Liver (tissue), 3 donors: ENCODE results near the gene LRRC37A.
"Not testable (repeated sequence)": the region's sequence is repeated elsewhere in the genome, so short reads cannot be mapped to it uniquely, and the experiment has no call there.

Experiments used
- FOXA1 ChIP-seq: IDR thresholded peaks from 2 replicates; pipeline ENCODE4 v1.6.1; 2016; ENCODE audit warnings: antibody characterized with exemption
- GABPA ChIP-seq, 2 donors: IDR thresholded peaks in 1 of 2; conservative IDR thresholded peaks in 1 of 2; 2 replicates each; pipeline ENCODE4 v1.6.1; 2016; ENCODE audit warnings: antibody characterized with exemption in 2 of 2, mild to moderate bottlenecking in 1 of 2, moderate library complexity in 1 of 2
- JUND ChIP-seq, 2 donors: IDR thresholded peaks; 2 replicates each; pipeline ENCODE4 v1.6.1; 2016; ENCODE audit warnings: antibody characterized with exemption in 2 of 2
- MAX ChIP-seq: IDR thresholded peaks from 2 replicates; pipeline ENCODE4 v1.6.1; 2016; ENCODE audit warnings: antibody characterized with exemption
- REST ChIP-seq: IDR thresholded peaks from 2 replicates; pipeline ENCODE4 v1.6.1; 2016; ENCODE audit warnings: antibody characterized with exemption, mild to moderate bottlenecking
- TAF1 ChIP-seq: conservative IDR thresholded peaks from 2 replicates; pipeline ENCODE4 v1.6.1; 2016; ENCODE audit warnings: antibody characterized with exemption, mild to moderate bottlenecking
- YY1 ChIP-seq: IDR thresholded peaks from 2 replicates; pipeline ENCODE4 v1.6.1; 2016; ENCODE audit warnings: antibody characterized with exemption, mild to moderate bottlenecking
- ZBTB33 ChIP-seq: IDR thresholded peaks from 2 replicates; pipeline ENCODE4 v1.6.1; 2016; ENCODE audit warnings: antibody characterized with exemption
- TF ChIP-seq, protein P1 (sequence below): fragments of 150-350 bp; IDR thresholded peaks from 2 replicates; pipeline ENCODE4 v1.5.1; 2017; ENCODE audit warnings: improper control_type of control experiment, low read depth, low read length; ENCODE audit not compliant: missing input control
- donor health status: healthy.
- donor health status: healthy.

DNA sequence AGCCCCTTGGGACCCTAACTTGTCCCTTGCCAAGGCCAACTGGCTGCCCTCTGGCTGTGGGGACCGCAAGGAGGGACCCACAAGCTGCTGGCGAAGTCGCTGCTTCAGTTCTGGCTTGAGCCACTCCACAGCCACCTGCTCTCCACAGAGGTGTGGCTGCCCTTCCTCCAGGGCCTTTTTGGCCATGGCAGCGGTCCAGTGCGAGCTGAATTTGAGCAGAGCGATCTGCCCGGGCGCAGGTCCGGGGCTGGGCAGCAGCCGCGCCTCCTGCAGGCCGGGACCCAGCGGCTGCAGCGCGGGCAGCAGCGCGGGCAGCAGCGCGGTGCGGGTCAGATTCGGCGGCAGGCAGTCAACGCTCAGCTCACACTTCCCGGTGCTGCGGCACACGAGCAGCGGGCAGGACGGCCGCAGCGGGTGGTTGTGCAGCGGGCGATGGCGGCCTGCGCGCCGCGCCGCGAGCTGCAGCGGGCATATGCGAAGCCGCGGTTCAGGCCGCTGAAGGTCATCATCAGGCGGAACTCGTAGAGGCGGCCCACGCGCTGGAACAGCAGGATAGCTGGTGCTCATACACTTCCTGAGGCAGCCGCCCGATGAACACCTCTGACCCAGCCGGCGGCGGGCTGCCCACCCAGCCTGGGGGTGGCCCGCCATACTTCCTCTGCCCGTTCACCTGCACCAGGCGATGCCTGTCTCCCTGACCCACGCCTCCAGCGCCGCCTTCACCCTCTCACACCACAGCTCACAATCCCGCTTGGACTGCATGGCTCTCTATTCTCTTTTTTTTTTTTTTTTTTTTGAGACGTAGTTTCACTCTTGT is 34.9 kb upstream of the LRRC37A start:
- TF ChIP-seq YY1; ZBTB33; REST; GABPA (IDR thresholded peaks at IDR 0.05 in 1 of 2, conservative IDR thresholded peaks at IDR 0.05 in 1 of 2); TAF1; JUND (IDR thresholded peaks at IDR 0.05); MAX; FOXA1: not testable (repeated sequence)
- TF ChIP-seq, protein P1, sequence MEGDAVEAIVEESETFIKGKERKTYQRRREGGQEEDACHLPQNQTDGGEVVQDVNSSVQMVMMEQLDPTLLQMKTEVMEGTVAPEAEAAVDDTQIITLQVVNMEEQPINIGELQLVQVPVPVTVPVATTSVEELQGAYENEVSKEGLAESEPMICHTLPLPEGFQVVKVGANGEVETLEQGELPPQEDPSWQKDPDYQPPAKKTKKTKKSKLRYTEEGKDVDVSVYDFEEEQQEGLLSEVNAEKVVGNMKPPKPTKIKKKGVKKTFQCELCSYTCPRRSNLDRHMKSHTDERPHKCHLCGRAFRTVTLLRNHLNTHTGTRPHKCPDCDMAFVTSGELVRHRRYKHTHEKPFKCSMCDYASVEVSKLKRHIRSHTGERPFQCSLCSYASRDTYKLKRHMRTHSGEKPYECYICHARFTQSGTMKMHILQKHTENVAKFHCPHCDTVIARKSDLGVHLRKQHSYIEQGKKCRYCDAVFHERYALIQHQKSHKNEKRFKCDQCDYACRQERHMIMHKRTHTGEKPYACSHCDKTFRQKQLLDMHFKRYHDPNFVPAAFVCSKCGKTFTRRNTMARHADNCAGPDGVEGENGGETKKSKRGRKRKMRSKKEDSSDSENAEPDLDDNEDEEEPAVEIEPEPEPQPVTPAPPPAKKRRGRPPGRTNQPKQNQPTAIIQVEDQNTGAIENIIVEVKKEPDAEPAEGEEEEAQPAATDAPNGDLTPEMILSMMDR = not testable (repeated sequence)
